HepG2 (cell line): ENCODE data around the gene KCNMA1. TPM values are rescaled to one million over a fixed set of nuclear protein-coding genes. Genes with fewer than 3 reads are reported as not detected.

Experiments used
- ATAC-seq: fragments of 200-7000 bp; cut with Tn5 transposase; 3 replicates; pipeline ENCODE4 v1.9.1; 2020; ENCODE audit warnings: mild to moderate bottlenecking, moderate library complexity
- BruUV-seq: library from RNA; stranded (reverse); fragments of 400-500 nt; replicated peaks from 2 replicates; lab custom pipeline; 2021; lab: Mats Ljungman, UMichigan
- CTCF ChIA-PET: fragments of 300-600 bp; formaldehyde crosslinking; extraction: SDS; loops from one replicate; lab custom pipeline; 2021; ENCODE audit warnings: low total read pairs, inconsistent platforms, low intra/inter-chr PET ratio; lab: Yijun Ruan, JAX
- POLR2A ChIA-PET: fragments of 350-600 bp; sonication (Branson Sonifier 250); formaldehyde crosslinking; loops from one replicate; lab custom pipeline; 2020; ENCODE audit warnings: antibody characterized with exemption, inconsistent platforms; lab: Yijun Ruan, JAX
- DNase-seq: peaks from one replicate; pipeline ENCODE4 v3.0.0-alpha.2; 2015; ENCODE audit warnings: low spot score
- FAIRE-seq: peaks from 3 replicates; lab custom pipeline; 2011; peaks lifted over from hg19 to GRCh38; lab: Jason Lieb, UNC
- H2AFZ ChIP-seq: one replicate; pipeline ENCODE4 v1.6.1; 2011; ENCODE audit warnings: low read length, inconsistent platforms
- H3K27ac ChIP-seq: fragments of 300-600 bp; 3 replicates; pipeline ENCODE4 v1.8.0; 2011; ENCODE audit warnings: mixed run types, mild to moderate bottlenecking, mixed read lengths, low read length, inconsistent platforms; ENCODE audit not compliant: insufficient read depth; ENCODE audit errors: extremely low read length
- H3K27me3 ChIP-seq, 2 experiments: fragments of 200-600 bp in 1 of 2; 2 replicates in 1 of 2; 3 replicates in 1 of 2; pipeline versions ENCODE4 v1.6.0 to v1.8.0; 2011; ENCODE audit warnings: low read length in 2 of 2, mild to moderate bottlenecking in 2 of 2, moderate library complexity in 2 of 2, inconsistent platforms in 1 of 2; ENCODE audit not compliant: insufficient read depth in 2 of 2, control insufficient read depth in 1 of 2
- H3K36me3 ChIP-seq, 2 experiments: fragments of 200-600 bp in 1 of 2; replicated peaks in 1 of 2; 2 replicates in 1 of 2; 3 replicates in 1 of 2; pipeline versions ENCODE4 v1.5.1 to v1.8.0; 2011; ENCODE audit warnings: low read length in 2 of 2, inconsistent platforms in 1 of 2; ENCODE audit not compliant: insufficient read depth in 2 of 2, control insufficient read depth in 1 of 2
- H3K4me1 ChIP-seq: 2 replicates; pipeline ENCODE4 v1.5.1; 2012; ENCODE audit warnings: low read length, inconsistent platforms; ENCODE audit not compliant: insufficient read depth
- H3K4me2 ChIP-seq: 2 replicates; pipeline ENCODE4 v1.6.0; 2011; ENCODE audit warnings: low read depth, low read length, inconsistent platforms
- H3K4me3 ChIP-seq, 3 experiments: fragments of 200-600 bp in 1 of 3; sonication (generic), shearing (Covaris generic) in 1 of 3; replicated peaks in 1 of 3; 2 replicates each; pipeline ENCODE4 v1.5.1; 2011 to 2016; ENCODE audit warnings: low read length in 3 of 3, inconsistent platforms in 2 of 3, low read depth in 2 of 3, mild to moderate bottlenecking in 2 of 3, control low read depth in 1 of 3, mixed read lengths in 1 of 3; ENCODE audit not compliant: insufficient read depth in 1 of 3
- H3K79me2 ChIP-seq: one replicate; pipeline ENCODE4 v1.6.1; 2011; ENCODE audit warnings: low read length, inconsistent platforms; ENCODE audit not compliant: insufficient read depth
- H3K9ac ChIP-seq: 2 replicates; pipeline ENCODE4 v1.6.0; 2011; ENCODE audit warnings: mild to moderate bottlenecking, low read depth, low read length, inconsistent platforms; ENCODE audit not compliant: insufficient read depth
- H3K9me3 ChIP-seq: 2 replicates; pipeline ENCODE4 v1.5.1; 2012; ENCODE audit warnings: mild to moderate bottlenecking, low read length
- H4K20me1 ChIP-seq: 2 replicates; pipeline ENCODE4 v1.6.0; 2011; ENCODE audit warnings: inconsistent platforms, mild to moderate bottlenecking, low read length, moderate library complexity; ENCODE audit not compliant: insufficient read depth
- ARNTL ChIP-seq: sonication (generic); formaldehyde crosslinking; IDR thresholded peaks from 2 replicates; pipeline ENCODE4 v1.4.0; 2020; ENCODE audit warnings: mild to moderate bottlenecking, missing genetic modification reagents
- ATRX ChIP-seq: sonication (generic); formaldehyde crosslinking; IDR thresholded peaks from 2 replicates; pipeline ENCODE4 v1.4.0; 2020; ENCODE audit warnings: missing genetic modification reagents, borderline replicate concordance
- EED ChIP-seq: sonication (generic); formaldehyde crosslinking; IDR thresholded peaks from 2 replicates; pipeline ENCODE4 v1.5.0; 2020; ENCODE audit warnings: mild to moderate bottlenecking, missing genetic modification reagents
- ELF4 ChIP-seq: sonication (generic); formaldehyde crosslinking; IDR thresholded peaks from 2 replicates; pipeline ENCODE4 v1.5.0; 2020; ENCODE audit warnings: missing genetic modification reagents, mild to moderate bottlenecking, moderate library complexity, borderline replicate concordance
- JUND ChIP-seq: sonication (generic); formaldehyde crosslinking; IDR thresholded peaks from 2 replicates; pipeline ENCODE4 v1.8.0; 2022; ENCODE audit warnings: mild to moderate bottlenecking, missing genetic modification reagents
- KLF13 ChIP-seq: sonication (generic); formaldehyde crosslinking; IDR thresholded peaks from 2 replicates; pipeline ENCODE4 v1.4.0; 2020; ENCODE audit warnings: mild to moderate bottlenecking, missing genetic modification reagents
- MAX ChIP-seq: IDR thresholded peaks from 2 replicates; pipeline ENCODE4 v1.6.1; 2012; ENCODE audit warnings: inconsistent platforms
- MEF2D ChIP-seq: sonication (generic); formaldehyde crosslinking; IDR thresholded peaks from 2 replicates; pipeline ENCODE4 v1.5.1; 2020; ENCODE audit warnings: mild to moderate bottlenecking, missing genetic modification reagents
- NR2F1 ChIP-seq, 2 experiments: fragments of 450-650 bp in 1 of 2; formaldehyde crosslinking in 1 of 2; IDR thresholded peaks; 2 replicates each; pipeline versions ENCODE4 v1.5.0 to v1.6.1; 2016 to 2020; ENCODE audit warnings: mild to moderate bottlenecking in 1 of 2, missing compliant biosample characterization in 1 of 2, missing genetic modification reagents in 1 of 2, moderate library complexity in 1 of 2
- PTBP1 ChIP-seq: fragments of 200-400 bp; formaldehyde crosslinking; IDR thresholded peaks from 2 replicates; pipeline ENCODE4 v1.6.1; 2018; ENCODE audit warnings: low read length, low read depth; ENCODE audit not compliant: poor library complexity, severe bottlenecking
- RXRB ChIP-seq: IDR thresholded peaks from 2 replicates; pipeline ENCODE4 v1.6.1; 2016; ENCODE audit warnings: borderline replicate concordance, missing genetic modification reagents, missing compliant biosample characterization
- SIX1 ChIP-seq: sonication (generic); formaldehyde crosslinking; IDR thresholded peaks from 2 replicates; pipeline ENCODE4 v1.4.0; 2020; ENCODE audit warnings: missing genetic modification reagents, borderline replicate concordance
- ZMAT3 ChIP-seq: sonication (generic); formaldehyde crosslinking; conservative IDR thresholded peaks from 2 replicates; pipeline ENCODE4 v1.7.0; 2021; ENCODE audit warnings: missing genetic modification reagents
- ZMYM2 ChIP-seq: sonication (generic); formaldehyde crosslinking; IDR thresholded peaks from 2 replicates; pipeline ENCODE4 v1.8.0; 2022; ENCODE audit warnings: mild to moderate bottlenecking, missing genetic modification reagents
- ZNF329 ChIP-seq: sonication (generic); formaldehyde crosslinking; IDR thresholded peaks from 2 replicates; pipeline ENCODE4 v1.9.0; 2021; ENCODE audit warnings: low read depth, mild to moderate bottlenecking, missing genetic modification reagents
- WGBS: methylation state at CpG from one replicate; pipeline ENCODE4 v1.1.6; 2017; ENCODE audit warnings: low lambda C conversion rate; 5-methylcytosine and 5-hydroxymethylcytosine counted together
- in situ Hi-C: cut with HindIII; loops from 2 replicates; pipeline ENCODE4 v1.10.0; 2017; ENCODE audit warnings: low pct_unique_long_range_greater_than_20kb; ENCODE audit not compliant: extremely low pct_ligation_motif_present
- intact Hi-C: fragments of 100-400 bp; cut with micrococcal nuclease; formaldehyde crosslinking; loops from one replicate; pipeline ENCODE4 v1.10.0; 2022; ENCODE audit not compliant: unreplicated experiment
- polyA plus RNA-seq, 8 experiments: library from polyadenylated mRNA; depleted of rRNA in 3 of 8; stranded (reverse) in 7 of 8; unstranded in 1 of 8; fragments of >200 nt; fragmentation: Illumina TruSeq in 4 of 8; extraction: Trizol in 4 of 8; gene quantifications; 2 replicates each; pipeline versions ENCODE4 v1.2.1 to v1.2.3, GENCODE V29; 2011 to 2016; ENCODE audit warnings: low read depth in 4 of 8, missing spikeins in 1 of 8, mixed read lengths in 1 of 8; ENCODE audit not compliant: insufficient read depth in 1 of 8
- total RNA-seq, 5 experiments: library from RNA; depleted of rRNA; stranded (reverse); fragments of >200 nt; fragmentation: Illumina TruSeq; extraction: Trizol; gene quantifications; 2 replicates each; pipeline ENCODE4 v1.2.3, GENCODE V29; 2016; ENCODE audit warnings: low read depth in 1 of 5

KCNMA1 gene
- total and polyA plus RNA-seq, 2 of the 13 experiments (the other 11 are each of a cell fraction or from before 2014, with no cell fraction given) = 0.02 TPM; not detected in 1

GRCh38 chr10:77686096-77686495 is 48.5 kb upstream of the KCNMA1 start:
- no peak overlapping the region for H3K27ac ChIP-seq
- FAIRE-seq = no peak
- no peak overlapping the region for H2AFZ ChIP-seq
- no peak overlapping the region for H3K4me2 ChIP-seq
- DNase-seq = no peak
- CTCF ChIA-PET = no interaction called here
- POLR2A ChIA-PET = no interaction called here
- H3K9ac ChIP-seq = no peak overlapping the region
- no peaks in the 10 kb centered on the region for H3K36me3 ChIP-seq
- intact Hi-C loops = no loop called here
- WGBS = 3% methylated on average over 3 of the region's 3 CpGs
- no peak for TF ChIP-seq ELF4 (CRISPR knock-in tag)
- TF ChIP-seq MAX = no peak
- TF ChIP-seq RXRB (CRISPR knock-in tag) = no peak
- no peak for TF ChIP-seq EED
- no peak for TF ChIP-seq KLF13 (CRISPR knock-in tag)
- no peak for TF ChIP-seq ZMYM2
- TF ChIP-seq ZMAT3 (CRISPR knock-in tag) = no peak
- no peak for TF ChIP-seq SIX1 (CRISPR knock-in tag)
- TF ChIP-seq ATRX = no peak
- TF ChIP-seq ARNTL (CRISPR knock-in tag) = no peak
- no peak for TF ChIP-seq JUND
- TF ChIP-seq MEF2D (CRISPR knock-in tag) = no peak
- TF ChIP-seq NR2F1 (CRISPR knock-in tag; IDR thresholded peaks at IDR 0.05) = no peak
- TF ChIP-seq PTBP1 = no peak
- TF ChIP-seq ZNF329 (CRISPR knock-in tag) = no peak
- no TSS peak for BruUV-seq
- in situ Hi-C loops = no loop called here
- H4K20me1 ChIP-seq = no peaks in the 10 kb centered on the region
- no peak overlapping the region for H3K4me3 ChIP-seq
- peaks cover 1 to 22% of the 10 kb centered on the region in 2 experiments; a peak in 2 of 5 replicates for H3K27me3 ChIP-seq
- no peak for ATAC-seq
- no peaks in the 10 kb centered on the region for H3K9me3 ChIP-seq
- no peaks in the 10 kb centered on the region for H3K79me2 ChIP-seq
- H3K4me1 ChIP-seq = no peaks in the 10 kb centered on the region
